DMS79 (cell line): ENCODE results near the gene CYBA.
"Not testable (repeated sequence)": the region's sequence is repeated elsewhere in the genome, so short reads cannot be mapped to it uniquely, and the experiment has no call there.

Experiments
- DNase-seq: peaks from one replicate; lab custom pipeline; 2025; lab: John Stamatoyannopoulos, UW

Gene CYBA

GRCh38 chr16:88686439-88687253 is 35.8 kb upstream of the CYBA start, which contains the start of gene SNAI3:
SNAI3 (minus strand) TSS chr16:88686507; CDS start chr16:88686406, 101 bp downstream.
- no peak for DNase-seq

- DNase-seq, result peak; percentile 22
Measured at GRCh38 chr16:88686062-88686438, 35.2 kb upstream of the CYBA start.

GRCh38 chr16:88685156-88686061 is 34.6 kb upstream of the CYBA start:
- DNase-seq, result no peak

- no peak for DNase-seq
Measured at GRCh38 chr16:88684569-88685155, 33.8 kb upstream of the CYBA start.

- no peak for DNase-seq
Measured at GRCh38 chr16:88681709-88682451, 31.0 kb upstream of the CYBA start.

GRCh38 chr16:88681084-88681680 is 30.3 kb upstream of the CYBA start:
- no peak for DNase-seq

- no peak for DNase-seq
Measured at GRCh38 chr16:88680554-88681083, 29.8 kb upstream of the CYBA start.

- no peak for DNase-seq
Measured at GRCh38 chr16:88678224-88678979, 27.5 kb upstream of the CYBA start.

- DNase-seq, result no peak
Measured at GRCh38 chr16:88677721-88678120, 26.9 kb upstream of the CYBA start.

GRCh38 chr16:88676502-88677242 is 25.8 kb upstream of the CYBA start:
- no peak for DNase-seq

- DNase-seq, result no peak
Measured at GRCh38 chr16:88673716-88674379, 23.0 kb upstream of the CYBA start.

- no peak for DNase-seq
Measured at GRCh38 chr16:88672776-88673175, 21.9 kb upstream of the CYBA start.

- no peak for DNase-seq
Measured at GRCh38 chr16:88671806-88672205, 21.0 kb upstream of the CYBA start.

GRCh38 chr16:88669980-88670379 is 19.1 kb upstream of the CYBA start:
- DNase-seq, result no peak

- DNase-seq, result not testable (repeated sequence)
Measured at GRCh38 chr16:88669493-88669892, 18.6 kb upstream of the CYBA start.

GRCh38 chr16:88667461-88667860 is 16.6 kb upstream of the CYBA start:
- DNase-seq, result no peak

GRCh38 chr16:88665570-88665969 is 14.7 kb upstream of the CYBA start:
- DNase-seq, result no peak

- DNase-seq, result no peak
Measured at GRCh38 chr16:88665148-88665547, 14.3 kb upstream of the CYBA start.
